ENCODE measurements around the gene GALNT18. TPM values are rescaled to one million over a fixed set of nuclear protein-coding genes. Genes with fewer than 3 reads are reported as not detected.

GALNT18 gene
- total and polyA plus RNA-seq, 8 donors: 16.4 to 42.6 (median 23.0) TPM

GRCh38 chr11:11612439-11612838 lies 9.4 kb downstream of the GALNT18 start:
- Histone ChIP-seq H3K27me3 (no peaks in the 10 kb centered on the region), H3K4me1 (peaks cover 4 to 28% of the 10 kb centered on the region in 2 donors)
- TF ChIP-seq CTCF (IDR thresholded peaks at IDR 0.05): no peak

GRCh38 chr11:11611381-11611780 lies 10.4 kb downstream of the GALNT18 start:
- no peak for TF ChIP-seq CTCF (IDR thresholded peaks at IDR 0.05)
- no peak overlapping the region for H3K4me3 ChIP-seq
- no peaks in the 10 kb centered on the region for H3K36me3 ChIP-seq
- no peak overlapping the region for H3K27ac ChIP-seq
- intact Hi-C loops (cut with DNase I): no loop called here
- H3K4me1 ChIP-seq: peaks cover 4 to 28% of the 10 kb centered on the region in 2 donors
- no peak for ATAC-seq
- H3K9me3 ChIP-seq: no peaks in the 10 kb centered on the region
- H3K27me3 ChIP-seq: no peaks in the 10 kb centered on the region
- DNase-seq: no peak

More at GRCh38 chr11:11612439-11612838, 9.4 kb downstream of the GALNT18 start:
- no peak overlapping the region for H3K4me3 ChIP-seq
- ATAC-seq (no peak), DNase-seq (no peak)
- H3K9me3 ChIP-seq: no peaks in the 10 kb centered on the region
- H3K27ac ChIP-seq: no peak overlapping the region
- intact Hi-C loops (cut with DNase I): no loop called here
- H3K36me3 ChIP-seq: no peaks in the 10 kb centered on the region

GRCh38 chr11:11608783-11609232 lies 13.0 kb downstream of the GALNT18 start:
- intact Hi-C loops (cut with DNase I): no loop called here
- Histone ChIP-seq H3K4me3 (no peak overlapping the region), H3K27ac (peak overlapping the region in 1 of 2 donors; percentile 38), H3K36me3 (no peaks in the 10 kb centered on the region), H3K4me1 (peaks cover 0 to 22% of the 10 kb centered on the region in 2 donors), H3K9me3 (no peaks in the 10 kb centered on the region), H3K27me3 (no peaks in the 10 kb centered on the region)
- peak; percentile 53 for ATAC-seq
- no peak for TF ChIP-seq CTCF (IDR thresholded peaks at IDR 0.05)
- no peak for DNase-seq

GRCh38 chr11:11607772-11608171 lies 14.0 kb downstream of the GALNT18 start:
- no peak overlapping the region for H3K4me3 ChIP-seq
- peaks cover 0 to 22% of the 10 kb centered on the region in 2 donors for H3K4me1 ChIP-seq
- H3K27ac ChIP-seq: peak overlapping the region in 1 of 2 donors; percentile 38
- no peak for TF ChIP-seq CTCF (IDR thresholded peaks at IDR 0.05)
- no peaks in the 10 kb centered on the region for H3K9me3 ChIP-seq
- H3K27me3 ChIP-seq: no peaks in the 10 kb centered on the region
- intact Hi-C loops (cut with DNase I): no loop called here
- no peaks in the 10 kb centered on the region for H3K36me3 ChIP-seq
- no peak for ATAC-seq
- no peak for DNase-seq

- Histone ChIP-seq H3K9me3 (no peaks in the 10 kb centered on the region), H3K27me3 (no peaks in the 10 kb centered on the region), H3K4me3 (no peak overlapping the region), H3K36me3 (no peaks in the 10 kb centered on the region), H3K27ac (no peak overlapping the region), H3K4me1 (peaks cover 0 to 20% of the 10 kb centered on the region in 2 donors)
- DNase-seq: no peak
- TF ChIP-seq CTCF (IDR thresholded peaks at IDR 0.05): no peak
- intact Hi-C loops (cut with DNase I): no loop called here
- peak; percentile 37 for ATAC-seq
Measured at GRCh38 chr11:11605821-11606450, 15.9 kb downstream of the GALNT18 start.
